ENCODE results near the gene ROR2. TPM values are rescaled to one million over a fixed set of nuclear protein-coding genes. Genes with fewer than 3 reads are reported as not detected.

The ROR2 gene
- total and polyA plus RNA-seq, 5 experiments from 2014 or later = not detected

GRCh38 chr9:91868732-91869391 lies 81.2 kb downstream of the ROR2 start:
- Mint-ChIP-seq H3K27me3 (peaks cover 0 to 12% (median 6%) of the 10 kb centered on the region in 5 donors), H3K9me3 (no peaks in the 10 kb centered on the region), H3K36me3 (no peaks in the 10 kb centered on the region), H3K27ac (no peak overlapping the region), H3K4me1 (peaks cover 0 to 18% (median 3%) of the 10 kb centered on the region in 4 donors), H3K4me3 (no peak overlapping the region)
- POLR2A ChIA-PET = no interaction called here
- ATAC-seq (no peak), DNase-seq (no peak)

- Mint-ChIP-seq H3K27ac (no peak overlapping the region), H3K27me3 (peaks cover 0 to 12% (median 4%) of the 10 kb centered on the region in 5 donors), H3K36me3 (no peaks in the 10 kb centered on the region), H3K4me3 (no peak overlapping the region), H3K4me1 (peaks cover 0 to 21% (median 3%) of the 10 kb centered on the region in 4 donors), H3K9me3 (no peaks in the 10 kb centered on the region)
- POLR2A ChIA-PET = no interaction called here
- no peak for ATAC-seq
- DNase-seq = no peak
Measured at GRCh38 chr9:91867740-91868139, 82.3 kb downstream of the ROR2 start.

- no peak overlapping the region for H3K4me3 Mint-ChIP-seq
- peak in 1 of 10 donors; percentile 7 for DNase-seq
- POLR2A ChIA-PET = no interaction called here
- H3K27ac Mint-ChIP-seq = no peak overlapping the region
- peaks cover 0 to 5% (median 0%) of the 10 kb centered on the region in 3 donors for H3K36me3 Mint-ChIP-seq
- H3K4me1 Mint-ChIP-seq = peaks cover 0 to 21% (median 3%) of the 10 kb centered on the region in 4 donors
- peaks cover 0 to 8% (median 0%) of the 10 kb centered on the region in 9 donors for H3K9me3 Mint-ChIP-seq
- peaks cover 0 to 11% (median 8%) of the 10 kb centered on the region in 5 donors for H3K27me3 Mint-ChIP-seq
- ATAC-seq = peak in 1 of 2 donors; percentile 65
Measured at GRCh38 chr9:91865041-91865440, 85.0 kb downstream of the ROR2 start.

GRCh38 chr9:91864380-91864779 lies 85.6 kb downstream of the ROR2 start:
- Mint-ChIP-seq H3K27ac (no peak overlapping the region), H3K4me3 (no peak overlapping the region), H3K9me3 (peaks cover 0 to 8% (median 0%) of the 10 kb centered on the region in 9 donors), H3K36me3 (peaks cover 0 to 5% (median 0%) of the 10 kb centered on the region in 3 donors), H3K4me1 (peaks cover 0 to 21% (median 3%) of the 10 kb centered on the region in 4 donors), H3K27me3 (peaks cover 0 to 11% (median 8%) of the 10 kb centered on the region in 5 donors)
- ATAC-seq (no peak), DNase-seq (no peak)
- POLR2A ChIA-PET = no interaction called here

GRCh38 chr9:91863469-91863868 lies 86.6 kb downstream of the ROR2 start:
- H3K4me1 Mint-ChIP-seq = peaks cover 0 to 21% (median 3%) of the 10 kb centered on the region in 4 donors
- no peak overlapping the region for H3K27ac Mint-ChIP-seq
- peaks cover 0 to 5% (median 0%) of the 10 kb centered on the region in 3 donors for H3K36me3 Mint-ChIP-seq
- DNase-seq (no peak), ATAC-seq (no peak)
- H3K27me3 Mint-ChIP-seq = peaks cover 0 to 11% (median 8%) of the 10 kb centered on the region in 5 donors
- peaks cover 0 to 8% (median 0%) of the 10 kb centered on the region in 9 donors for H3K9me3 Mint-ChIP-seq
- H3K4me3 Mint-ChIP-seq = no peak overlapping the region
- POLR2A ChIA-PET = no interaction called here

GRCh38 chr9:91858213-91859030 lies 91.6 kb downstream of the ROR2 start:
- POLR2A ChIA-PET = no interaction called here
- Mint-ChIP-seq H3K4me3 (no peak overlapping the region), H3K36me3 (peaks cover 0 to 5% (median 0%) of the 10 kb centered on the region in 3 donors), H3K27me3 (peaks cover 0 to 9% (median 1%) of the 10 kb centered on the region in 5 donors), H3K9me3 (peaks cover 0 to 8% (median 0%) of the 10 kb centered on the region in 9 donors), H3K4me1 (no peaks in the 10 kb centered on the region), H3K27ac (no peak overlapping the region)
- ATAC-seq = no peak
- DNase-seq = no peak

GRCh38 chr9:91857291-91858212 lies 92.5 kb downstream of the ROR2 start:
- ATAC-seq = no peak
- Mint-ChIP-seq H3K27ac (no peak overlapping the region), H3K9me3 (peaks cover 0 to 8% (median 0%) of the 10 kb centered on the region in 9 donors), H3K27me3 (peaks cover 0 to 9% (median 2%) of the 10 kb centered on the region in 5 donors), H3K36me3 (peaks cover 0 to 5% (median 0%) of the 10 kb centered on the region in 3 donors), H3K4me3 (no peak overlapping the region), H3K4me1 (no peaks in the 10 kb centered on the region)
- POLR2A ChIA-PET = no interaction called here
- no peak for DNase-seq

- Mint-ChIP-seq H3K27ac (no peak overlapping the region), H3K9me3 (peaks cover 0 to 3% (median 0%) of the 10 kb centered on the region in 9 donors), H3K36me3 (peaks cover 0 to 3% (median 0%) of the 10 kb centered on the region in 3 donors), H3K4me3 (no peak overlapping the region), H3K4me1 (no peaks in the 10 kb centered on the region), H3K27me3 (peaks cover 0 to 5% (median 1%) of the 10 kb centered on the region in 5 donors)
- no peak for DNase-seq
- no peak for ATAC-seq
- POLR2A ChIA-PET = no interaction called here
Measured at GRCh38 chr9:91856419-91856818, 93.6 kb downstream of the ROR2 start.

- POLR2A ChIA-PET = no interaction called here
- ATAC-seq = no peak
- DNase-seq = no peak
- no peak overlapping the region for H3K4me3 Mint-ChIP-seq
- no peaks in the 10 kb centered on the region for H3K9me3 Mint-ChIP-seq
- H3K27ac Mint-ChIP-seq = no peak overlapping the region
- H3K36me3 Mint-ChIP-seq = no peaks in the 10 kb centered on the region
- H3K27me3 Mint-ChIP-seq = peaks cover 0 to 5% (median 0%) of the 10 kb centered on the region in 5 donors
- H3K4me1 Mint-ChIP-seq = no peaks in the 10 kb centered on the region
Measured at GRCh38 chr9:91855196-91855595, 94.8 kb downstream of the ROR2 start.

GRCh38 chr9:91852801-91853347 lies 97.2 kb downstream of the ROR2 start:
- DNase-seq = no peak
- Mint-ChIP-seq H3K36me3 (no peaks in the 10 kb centered on the region), H3K4me3 (no peak overlapping the region), H3K27me3 (peaks cover 0 to 12% (median 0%) of the 10 kb centered on the region in 5 donors), H3K9me3 (no peaks in the 10 kb centered on the region), H3K4me1 (peaks cover 0 to 2% (median 2%) of the 10 kb centered on the region in 4 donors), H3K27ac (no peak overlapping the region)
- ATAC-seq = no peak
- POLR2A ChIA-PET = no interaction called here

- no peak for ATAC-seq
- POLR2A ChIA-PET = no interaction called here
- Mint-ChIP-seq H3K4me1 (peaks cover 5 to 15% (median 9%) of the 10 kb centered on the region in 4 donors), H3K9me3 (no peaks in the 10 kb centered on the region), H3K4me3 (no peak overlapping the region), H3K27me3 (peaks cover 0 to 15% (median 0%) of the 10 kb centered on the region in 5 donors), H3K27ac (no peak overlapping the region), H3K36me3 (no peaks in the 10 kb centered on the region)
- no peak for DNase-seq
Measured at GRCh38 chr9:91849694-91850093, 100.3 kb downstream of the ROR2 start.

GRCh38 chr9:91848146-91848545 lies 101.9 kb downstream of the ROR2 start:
- Mint-ChIP-seq H3K9me3 (no peaks in the 10 kb centered on the region), H3K36me3 (no peaks in the 10 kb centered on the region), H3K4me3 (no peak overlapping the region), H3K27ac (no peak overlapping the region), H3K27me3 (peaks cover 0 to 15% (median 2%) of the 10 kb centered on the region in 5 donors), H3K4me1 (peaks cover 8 to 23% (median 19%) of the 10 kb centered on the region in 4 donors)
- ATAC-seq (no peak), DNase-seq (no peak)
- POLR2A ChIA-PET = no interaction called here

All from naive thymus-derived CD8-positive, alpha-beta T cell (primary cell).